ENCODE measurements around the gene WDR76.

GRCh38 chr15:43791993-43792760, 34.6 kb upstream of the WDR76 start, which contains the start of gene SERF2:
- TF ChIP-seq CTCF (IDR thresholded peaks at IDR 0.05) (no peak), POLR2A (IDR thresholded peaks at IDR 0.05) (peak; percentile 98 to 100)

Measured in adrenal gland (tissue), 5 donors.